CD4-positive, alpha-beta T cell treated with Interleukin-15 for 1 hour (primary cell): ENCODE results near the gene PDLIM7.
A peak's percentile ranks its signal among the peaks of the same experiment; 100 is the strongest.

ENCODE experiments used
- DNase-seq: peaks from one replicate; pipeline ENCODE4 v3.0.0-alpha.2; 2020

PDLIM7 gene

GRCh38 chr5:177472460-177473442, 24.7 kb downstream of the PDLIM7 start:
- DNase-seq = peak; percentile 69

GRCh38 chr5:177471610-177472356, 25.6 kb downstream of the PDLIM7 start:
- DNase-seq = peak; percentile 38

GRCh38 chr5:177470759-177471536, 26.5 kb downstream of the PDLIM7 start:
- no peak for DNase-seq

DNA sequence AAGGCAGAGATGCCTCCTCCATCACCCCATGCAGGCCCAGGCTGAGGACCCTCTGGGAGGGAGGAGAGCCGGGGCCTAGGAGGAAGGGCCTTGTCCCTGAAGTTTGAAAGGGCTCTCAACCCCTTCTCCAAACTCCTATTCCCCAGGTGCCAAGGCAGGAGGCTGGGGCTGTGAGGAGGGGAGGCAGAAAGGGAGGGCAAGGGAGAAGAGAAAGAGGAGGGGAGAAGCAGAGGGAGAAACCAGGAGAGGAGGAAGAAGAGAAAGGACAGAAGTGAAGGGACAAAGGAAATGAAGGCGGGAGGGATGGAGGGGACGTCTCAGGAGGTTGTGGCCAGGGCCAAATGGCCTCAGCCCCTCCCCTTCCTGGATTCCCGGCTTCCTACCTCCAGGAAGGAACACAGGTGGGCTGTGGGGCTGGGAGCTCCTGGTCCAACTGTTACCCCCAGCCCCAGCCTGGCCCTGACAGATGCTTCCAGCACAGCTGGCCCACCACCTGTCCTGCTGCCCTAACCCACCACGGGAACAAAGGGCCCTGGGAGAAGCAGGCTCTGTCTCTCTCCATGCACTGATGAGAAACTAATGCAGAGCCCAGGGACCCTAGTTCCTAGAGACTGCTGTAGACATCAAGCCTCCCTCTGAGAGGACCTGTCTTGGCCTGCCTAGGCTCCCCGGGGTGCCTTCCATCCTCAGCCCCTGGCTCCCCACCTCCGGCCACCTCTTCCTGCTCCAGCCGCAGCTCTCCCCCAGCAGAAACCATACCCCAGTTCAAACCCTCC, 27.5 kb downstream of the PDLIM7 start:
- no peak for DNase-seq

GRCh38 chr5:177468685-177469628, 28.4 kb downstream of the PDLIM7 start:
- no peak for DNase-seq

DNA sequence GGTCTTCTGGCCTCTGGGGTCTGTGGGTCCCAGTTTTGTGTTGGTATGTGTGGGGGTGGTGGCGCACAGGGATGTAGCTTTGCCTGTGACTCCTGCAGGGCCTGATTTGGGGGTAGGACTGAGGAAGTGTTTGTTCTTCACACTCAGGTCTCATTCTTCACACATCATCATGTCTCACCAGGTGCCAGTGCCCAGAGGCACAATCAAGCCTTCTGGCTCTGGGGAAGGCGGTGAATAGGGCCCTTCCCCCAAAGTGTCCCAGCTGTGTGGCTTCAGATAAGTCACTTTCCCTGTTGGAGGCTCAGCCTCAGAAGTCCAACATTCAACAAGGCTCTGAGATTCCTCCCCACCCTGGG, 29.1 kb downstream of the PDLIM7 start:
- no peak for DNase-seq

DNA sequence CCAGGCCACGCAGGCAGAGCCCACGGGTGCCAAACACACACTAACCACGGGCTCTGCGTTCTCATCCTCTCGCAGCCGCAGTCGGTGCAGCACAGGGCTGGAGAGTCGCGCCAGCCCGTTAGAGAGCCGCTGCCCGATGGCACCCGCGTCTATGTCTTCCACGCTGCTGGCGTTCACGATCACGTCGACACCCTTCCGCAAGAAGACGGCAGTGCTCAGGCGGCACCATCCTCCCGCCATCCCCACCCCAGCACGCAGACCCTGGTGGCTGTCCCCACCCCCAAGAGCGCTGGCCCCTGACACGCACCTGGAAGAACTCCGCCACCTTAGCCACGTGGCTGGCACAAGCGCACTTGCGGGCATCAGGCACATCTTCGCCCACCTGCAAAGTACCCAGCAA, 30.0 kb downstream of the PDLIM7 start:
- DNase-seq = no peak

DNA sequence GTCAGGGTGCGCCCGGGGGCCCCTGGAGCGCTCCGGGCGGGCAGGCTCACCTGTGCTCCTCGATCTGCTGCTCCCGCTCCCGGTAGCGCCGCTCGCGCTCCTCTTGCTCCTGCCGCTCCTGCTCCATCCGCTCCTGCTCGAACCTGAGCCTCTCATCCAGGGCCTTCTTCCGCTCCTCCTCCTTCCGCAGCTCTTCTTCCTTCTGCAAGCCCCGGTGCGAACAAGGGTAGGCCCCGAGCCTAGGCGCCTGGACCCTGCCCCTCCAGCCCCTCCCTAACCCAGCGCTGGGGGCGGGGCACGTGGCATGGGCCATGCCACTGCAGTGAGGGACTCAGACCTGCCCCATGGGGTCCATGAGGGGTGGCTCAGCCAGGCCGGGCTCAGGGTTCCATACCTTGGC, 30.5 kb downstream of the PDLIM7 start:
- no peak for DNase-seq

DNA sequence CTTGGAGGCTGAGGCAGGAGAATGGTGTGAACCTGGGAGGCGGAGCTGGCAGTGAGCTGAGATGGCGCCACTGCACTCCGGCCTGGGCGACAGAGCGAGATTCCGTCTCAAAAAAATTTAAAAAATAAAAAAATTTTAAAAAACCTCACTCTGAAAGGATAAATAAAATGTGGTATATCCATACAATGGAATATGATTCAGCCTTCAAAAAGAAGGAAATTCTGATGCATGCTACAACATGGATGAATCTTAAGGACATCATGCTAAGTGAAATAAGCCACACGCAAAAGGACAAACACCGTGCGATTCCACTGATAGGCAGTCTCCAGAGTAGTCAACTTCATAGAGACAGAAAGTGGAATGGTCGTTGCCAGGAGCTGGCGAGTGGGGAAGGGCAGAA, 32.4 kb downstream of the PDLIM7 start:
- no peak for DNase-seq

DNA sequence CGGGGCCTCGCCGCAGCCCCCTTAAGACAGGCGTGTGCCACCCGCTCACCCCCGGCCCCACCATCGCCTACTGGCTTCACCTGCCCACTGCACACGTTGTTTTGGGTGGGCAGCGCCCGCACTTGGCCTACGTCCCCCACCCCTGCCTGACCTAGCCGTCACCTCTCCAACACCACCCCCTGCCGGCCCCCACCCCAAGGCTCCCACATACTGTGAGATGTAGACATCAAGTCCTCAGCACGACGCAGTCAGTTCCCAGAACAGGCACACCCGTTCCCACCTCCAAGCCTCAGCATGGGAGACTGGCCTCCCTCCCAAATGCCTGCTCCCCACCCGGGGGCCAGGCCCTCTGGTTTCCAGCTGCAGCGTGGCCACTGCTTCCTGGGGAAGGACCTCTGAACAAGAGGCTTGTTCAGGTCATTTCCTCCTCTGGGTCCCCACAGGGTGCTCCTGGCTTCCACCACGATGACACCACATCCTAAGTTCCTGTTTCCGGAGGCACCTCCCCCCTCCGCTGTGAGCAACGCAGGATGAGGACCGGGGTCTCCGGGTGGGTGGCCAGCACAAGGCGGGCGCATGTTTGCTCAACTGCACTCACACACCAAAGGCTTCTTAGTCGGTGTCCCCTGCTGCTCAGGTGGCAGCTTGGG, 35.3 kb downstream of the PDLIM7 start:
- DNase-seq = peak; percentile 62

DNA sequence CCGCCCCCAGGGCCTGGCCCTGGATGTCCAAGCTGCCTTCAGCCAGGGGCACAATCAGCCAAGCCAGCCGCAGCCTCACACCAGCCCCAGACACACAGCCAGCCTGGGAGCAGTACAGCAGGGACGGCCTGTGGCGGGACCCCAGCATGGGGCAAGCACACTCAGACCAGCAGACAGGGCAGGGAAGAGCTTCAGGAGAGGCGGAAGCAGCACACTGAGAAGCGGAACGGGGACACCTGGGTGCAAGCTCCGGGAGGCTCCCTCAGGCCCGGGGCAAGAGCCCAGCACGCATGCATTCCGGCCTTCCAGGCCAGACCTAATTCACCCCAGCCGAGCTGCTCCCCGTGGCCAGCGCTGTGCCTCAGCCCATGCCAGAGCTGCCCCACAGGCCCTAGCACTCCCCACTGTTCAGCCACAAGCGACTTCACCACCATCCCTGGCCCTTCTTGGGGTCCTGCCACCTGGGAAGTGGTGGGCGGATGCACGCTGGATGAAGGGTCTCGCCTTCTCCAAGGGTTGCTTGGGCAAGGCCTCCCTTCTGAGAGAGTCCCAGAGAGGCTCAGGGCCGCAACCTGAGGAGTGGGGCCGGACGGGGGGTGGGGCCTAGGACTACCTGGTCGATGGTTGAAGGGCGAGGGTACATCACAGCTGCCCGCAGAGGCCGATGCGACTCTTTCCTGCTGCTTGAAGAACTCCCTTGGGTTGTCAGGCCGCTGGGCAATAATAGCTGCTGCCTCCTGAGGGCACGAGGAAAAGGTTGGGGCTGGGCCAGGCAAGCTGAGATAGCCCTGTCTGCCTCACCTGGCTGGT, 37.4 kb downstream of the PDLIM7 start:
- no peak for DNase-seq

GRCh38 chr5:177459357-177459756, 38.0 kb downstream of the PDLIM7 start:
- no peak for DNase-seq

- no peak for DNase-seq
Observed at GRCh38 chr5:177458912-177459350, 38.5 kb downstream of the PDLIM7 start.

DNA sequence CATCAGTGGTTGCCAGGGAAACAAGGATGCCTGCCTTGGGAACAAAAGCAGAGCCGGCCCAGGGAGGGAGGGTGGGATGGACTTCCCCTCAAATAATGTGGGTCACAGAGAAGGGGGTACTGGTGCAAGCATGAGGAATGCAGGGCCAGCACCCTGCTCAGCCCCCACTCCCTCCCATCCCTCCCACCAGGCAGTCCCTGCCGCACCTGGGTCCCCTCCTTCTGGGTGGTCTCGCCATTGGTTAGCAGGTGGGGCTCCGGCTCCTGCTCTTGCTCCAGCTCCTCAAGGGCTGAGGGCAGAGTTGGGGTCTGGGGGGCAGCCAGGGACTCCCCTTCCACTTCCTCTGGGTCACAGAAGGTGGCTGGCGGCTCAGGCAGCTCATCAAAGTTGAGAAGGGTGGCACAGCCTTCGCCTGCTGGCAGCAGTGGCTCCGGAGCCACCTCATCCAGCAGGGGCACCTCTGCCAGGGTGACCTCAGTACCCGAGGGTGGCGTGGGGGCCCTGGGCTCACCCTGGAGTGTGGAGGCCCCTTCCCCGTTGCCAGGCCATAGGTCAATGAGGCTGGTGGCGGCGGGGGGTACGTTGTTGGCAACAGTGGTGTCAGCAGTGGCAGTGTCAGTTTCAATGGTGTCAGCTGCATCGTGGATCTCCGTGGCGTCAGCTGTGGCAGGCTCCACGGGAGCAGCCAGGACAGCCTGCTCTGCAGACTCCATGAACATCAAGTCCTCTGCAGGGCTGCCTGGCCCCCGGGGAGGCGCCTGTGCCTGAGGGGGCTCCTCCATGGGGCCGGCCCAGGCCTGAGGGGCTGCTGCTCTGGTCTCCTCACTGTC, 39.3 kb downstream of the PDLIM7 start:
- DNase-seq = no peak

DNA sequence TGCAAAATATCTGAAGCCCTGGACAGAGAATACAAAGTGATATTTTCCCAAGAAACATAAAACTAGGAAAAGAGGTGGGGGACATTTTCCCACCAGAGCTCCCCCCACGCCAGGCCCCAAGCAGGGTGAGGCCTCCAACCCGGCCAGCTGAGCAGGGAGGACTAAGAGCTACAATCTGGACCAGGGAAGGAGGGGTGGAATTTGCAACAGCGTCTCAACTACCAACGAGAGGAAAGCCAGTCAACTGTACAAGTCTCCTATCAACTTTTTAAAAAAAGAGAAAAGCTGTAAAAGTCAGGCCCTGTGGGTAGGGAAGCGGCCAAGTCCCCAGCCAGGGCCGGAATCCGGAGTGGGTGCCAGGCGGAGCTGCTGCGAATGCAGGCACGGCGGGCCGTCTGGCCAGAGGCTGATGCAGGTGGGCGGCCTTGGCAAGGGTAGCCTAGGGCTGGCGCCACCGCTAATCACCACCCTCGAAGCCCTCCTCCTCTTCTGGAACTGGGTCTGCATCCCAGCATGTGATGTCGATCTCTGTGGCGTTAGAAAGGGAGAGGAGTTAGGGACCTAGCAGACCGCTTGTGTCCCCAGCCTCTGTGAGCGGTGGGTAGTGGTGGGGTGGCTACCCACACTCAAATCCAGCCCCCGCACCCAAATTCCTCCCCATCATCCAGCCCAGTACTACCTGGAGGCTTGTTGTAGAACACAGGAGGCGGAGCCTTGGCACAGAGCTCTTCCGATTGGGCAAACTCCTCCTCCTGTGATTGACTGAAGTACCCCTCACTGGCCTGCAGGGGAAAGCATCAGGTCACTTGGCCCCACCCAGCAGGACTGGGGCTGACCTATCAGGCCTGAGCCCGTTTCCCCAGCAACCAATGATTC, 40.2 kb downstream of the PDLIM7 start:
- peak; percentile 89 for DNase-seq

DNA sequence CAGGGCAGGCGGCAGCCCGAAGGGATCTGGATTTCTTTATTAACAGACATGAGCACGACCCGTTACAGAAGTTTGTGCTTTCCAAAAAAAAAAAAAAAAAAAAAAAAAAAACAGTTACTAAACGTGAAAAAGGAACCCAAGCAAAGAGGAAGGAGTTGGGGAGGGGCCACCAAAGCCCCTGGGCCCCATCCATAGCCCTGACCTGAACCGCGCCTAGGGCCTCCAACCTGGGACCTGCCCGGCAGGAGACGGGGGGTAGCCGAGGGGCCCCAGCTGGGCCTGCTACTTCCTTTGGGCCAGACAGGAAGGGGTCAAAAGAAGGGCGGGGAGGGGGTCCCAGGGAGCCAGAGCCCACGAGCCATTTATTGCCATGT, 40.8 kb downstream of the PDLIM7 start:
- DNase-seq = no peak

- peak; percentile 90 for DNase-seq
Observed at GRCh38 chr5:177455661-177456590, 41.5 kb downstream of the PDLIM7 start.
